Measurements from ENCODE around the gene RMND1.

RMND1 gene

DNA sequence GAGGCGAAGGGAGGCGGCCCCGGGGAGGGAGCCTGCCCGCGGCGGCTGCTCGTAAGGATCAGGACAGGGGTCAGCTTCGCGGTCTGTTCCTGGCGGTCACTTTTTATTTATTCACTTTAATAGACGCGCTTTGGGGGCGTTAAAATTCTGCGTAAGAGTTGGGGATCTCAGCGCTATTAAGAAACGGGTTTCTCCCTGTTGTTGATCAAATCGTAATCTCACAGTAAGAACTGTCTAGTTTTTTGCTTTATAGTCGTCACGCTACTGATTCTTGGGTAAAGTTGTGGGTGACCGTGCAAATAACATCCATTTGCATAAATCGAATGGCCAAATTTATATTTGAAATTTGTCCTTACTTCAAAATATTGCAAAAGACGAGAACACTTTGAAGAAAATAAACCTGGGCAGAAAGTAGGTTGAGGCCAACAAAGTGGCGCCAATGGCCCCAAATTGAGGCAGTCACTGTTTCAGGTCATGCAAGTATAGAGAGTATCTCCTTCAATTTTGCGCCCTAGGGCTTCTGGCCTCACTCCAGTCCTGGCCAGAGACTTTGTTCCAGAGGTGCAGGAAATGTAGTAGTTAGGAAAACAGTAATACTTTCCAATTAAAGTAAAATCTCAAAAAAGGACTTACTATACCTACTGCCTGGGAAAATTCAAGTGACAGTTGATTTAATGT is 963 bp upstream of the RMND1 start:
- peak overlapping the region; percentile 89 for H3K4me3 ChIP-seq (ENCODE audit: low read depth, low read length)

DNA sequence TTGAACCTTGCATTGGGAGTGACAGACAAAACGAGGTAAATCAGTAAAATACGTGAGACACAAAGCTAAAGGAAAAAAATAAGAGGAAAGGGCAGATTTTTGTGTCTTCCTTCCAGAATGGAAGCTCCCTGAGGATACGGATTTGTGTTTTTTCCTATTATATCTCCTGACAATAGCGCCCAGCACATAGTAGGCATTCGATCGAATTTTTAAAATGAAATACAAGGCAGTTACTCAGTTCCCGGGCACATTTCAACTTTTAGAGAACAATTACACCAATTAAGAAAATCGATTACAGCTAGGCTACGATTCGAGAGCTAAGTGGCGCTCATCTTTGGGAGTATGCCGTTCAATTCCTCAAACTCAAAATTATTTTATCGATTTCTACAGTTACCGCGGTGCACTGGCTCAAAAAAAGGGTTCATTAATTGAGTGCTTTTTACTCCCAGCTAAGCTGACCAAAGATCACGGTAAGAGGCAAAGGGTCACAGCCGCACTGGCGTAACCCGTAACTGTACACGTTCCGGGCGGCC is 443 bp downstream of the RMND1 start:
- H3K4me3 ChIP-seq (ENCODE audit: low read depth, low read length) = peak overlapping the region; percentile 89

DNA sequence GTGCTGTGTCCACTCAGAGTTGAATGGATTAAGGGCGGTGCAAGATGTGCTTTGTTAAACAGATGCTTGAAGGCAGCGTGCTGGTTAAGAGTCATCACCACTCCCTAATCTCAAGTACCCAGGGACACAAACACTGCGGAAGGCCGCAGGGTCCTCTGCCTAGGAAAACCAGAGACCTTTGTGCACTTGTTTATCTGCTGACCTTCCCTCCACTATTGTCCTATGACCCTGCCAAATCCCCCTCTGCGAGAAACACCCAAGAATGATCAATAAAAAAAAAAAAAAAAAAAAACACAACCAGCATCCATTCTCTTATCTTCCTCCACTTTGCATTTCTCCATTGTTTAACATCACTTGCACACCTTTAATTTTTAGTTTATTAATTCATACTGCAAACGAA is 998 bp downstream of the RMND1 start:
- peak overlapping the region; percentile 89 for H3K4me3 ChIP-seq (ENCODE audit: low read depth, low read length)

DNA sequence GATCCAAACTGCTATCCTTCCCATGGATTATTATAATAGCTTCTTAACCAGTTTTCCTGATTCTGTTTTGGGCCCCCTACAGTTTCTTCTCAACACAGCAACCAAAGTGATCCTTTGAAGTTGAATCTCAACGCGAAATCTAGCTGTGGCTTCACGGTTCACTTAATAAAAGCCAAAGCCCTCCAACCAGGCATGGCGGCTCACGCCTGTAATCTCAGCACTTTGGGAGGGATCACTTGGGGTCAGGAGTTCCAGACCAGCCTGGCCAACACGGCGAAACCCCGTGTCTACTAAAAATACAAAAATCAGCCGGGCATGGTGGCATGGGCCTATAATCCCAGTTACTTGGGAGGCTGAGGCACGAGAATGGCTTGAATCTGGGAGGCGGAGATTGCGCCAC is 3.3 kb downstream of the RMND1 start:
- no peak overlapping the region for H3K4me3 ChIP-seq (ENCODE audit: low read depth, low read length)

DNA sequence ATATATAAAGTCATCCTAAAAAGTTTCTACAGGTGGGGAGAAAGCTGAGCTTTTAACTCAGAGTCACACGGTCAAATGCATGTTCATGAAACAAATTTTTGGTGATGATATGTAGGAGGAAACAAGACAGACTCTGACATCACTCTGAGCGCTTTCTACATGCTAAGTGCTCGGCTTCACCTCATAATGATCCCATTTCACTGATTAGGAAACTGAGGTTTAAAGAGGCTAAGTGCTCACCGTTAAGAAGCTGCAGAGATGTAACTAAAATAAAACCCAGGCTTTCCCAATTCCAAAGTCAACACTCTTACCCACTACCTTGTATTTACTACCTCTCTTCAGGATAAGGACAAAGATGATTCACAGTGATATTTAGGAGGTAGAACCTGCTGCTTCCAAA is 4.7 kb downstream of the RMND1 start:
- H3K4me3 ChIP-seq (ENCODE audit: low read depth, low read length) = no peak overlapping the region

DNA sequence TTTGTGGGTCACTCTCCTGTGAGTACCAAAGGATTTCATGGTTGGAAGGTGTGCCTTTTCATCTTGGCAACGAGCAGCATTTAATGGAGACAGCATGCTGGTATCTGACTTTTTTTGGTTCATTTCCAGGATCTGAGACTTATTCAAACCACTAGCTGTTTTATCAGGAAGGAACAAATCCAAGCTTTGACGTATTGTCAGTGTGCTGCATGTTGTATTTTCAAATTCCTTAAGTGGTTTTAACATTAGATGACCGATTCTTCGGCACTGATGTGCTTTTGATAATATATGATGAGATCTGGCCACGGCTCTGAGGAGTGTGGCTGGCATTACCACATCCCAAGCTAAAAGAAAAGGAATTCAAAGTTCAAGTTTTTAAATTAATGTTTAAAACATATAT is 6.4 kb downstream of the RMND1 start:
- H3K4me3 ChIP-seq (ENCODE audit: low read depth, low read length) = no peak overlapping the region

DNA sequence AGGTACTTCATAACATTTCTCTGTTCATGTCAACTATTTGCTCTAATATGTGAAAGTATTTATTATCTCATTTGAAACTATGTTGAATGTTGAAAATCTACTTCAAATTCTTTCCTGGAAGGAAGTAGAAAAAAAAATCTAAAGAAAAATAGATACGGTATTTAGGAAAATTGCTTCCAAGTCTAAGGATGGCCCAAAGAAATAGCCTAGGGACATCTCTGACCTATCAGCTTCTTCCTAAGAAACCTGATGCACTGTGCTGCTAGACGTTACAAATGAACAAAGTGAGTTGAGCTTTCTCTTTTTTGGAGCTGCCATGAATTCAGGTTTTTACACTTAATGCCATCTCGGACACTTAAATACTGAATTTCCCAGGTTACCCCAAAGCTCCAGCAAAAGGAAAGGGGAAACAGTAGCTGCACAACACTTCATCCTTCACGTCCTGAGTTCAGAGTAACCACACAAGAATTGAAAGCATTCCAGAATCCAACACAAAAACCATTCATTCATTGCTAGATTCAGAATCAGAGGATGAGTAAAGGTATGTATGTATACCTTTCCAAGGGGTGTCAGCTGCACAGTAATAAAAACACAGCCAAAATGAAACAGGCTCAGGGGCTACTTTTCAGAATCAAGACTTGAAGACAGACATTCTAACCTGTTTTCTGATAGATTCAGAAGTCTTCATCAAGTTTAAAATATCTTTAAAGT is 7.9 kb downstream of the RMND1 start:
- no peak overlapping the region for H3K4me3 ChIP-seq (ENCODE audit: low read depth, low read length)

DNA sequence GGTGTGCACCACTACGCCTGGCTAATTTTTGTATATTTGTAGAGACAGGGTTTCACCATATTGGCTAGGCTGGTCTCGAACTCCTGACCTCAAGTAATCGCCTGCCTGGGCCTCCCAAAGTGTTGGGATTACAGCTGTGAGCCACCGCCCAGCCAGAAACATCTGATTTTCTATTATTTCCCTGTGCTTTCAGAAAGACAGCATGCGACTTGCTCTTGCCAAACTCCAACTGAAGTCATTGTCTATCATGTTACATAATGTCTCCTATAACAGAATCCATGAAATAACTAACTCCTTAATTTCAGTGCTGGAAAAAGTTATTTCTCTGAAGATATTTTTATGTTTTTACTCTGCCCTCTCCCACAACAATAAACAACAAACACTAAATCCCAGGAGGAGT is 8.5 kb downstream of the RMND1 start:
- no peak overlapping the region for H3K4me3 ChIP-seq (ENCODE audit: low read depth, low read length)

DNA sequence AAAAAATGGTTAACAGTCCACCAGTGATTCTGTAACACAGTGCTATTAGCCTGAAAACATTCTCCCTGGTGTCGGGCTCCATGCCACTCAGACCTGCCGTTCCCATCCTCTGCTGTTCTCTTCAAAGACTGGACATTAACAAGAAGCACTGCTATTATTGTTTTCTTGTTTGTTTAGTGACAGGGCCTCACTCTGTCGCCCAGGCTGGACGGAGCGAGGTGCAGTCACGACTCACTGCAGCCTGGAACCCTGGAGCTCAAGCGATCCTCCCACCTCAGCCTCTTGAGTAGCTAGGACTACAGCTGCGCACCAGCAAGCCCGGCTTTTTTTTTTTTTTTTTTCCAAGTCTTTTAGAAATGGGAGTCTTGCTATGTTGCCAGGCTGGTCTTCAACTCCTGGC is 9.6 kb downstream of the RMND1 start:
- H3K4me3 ChIP-seq (ENCODE audit: low read depth, low read length) = no peak overlapping the region

DNA sequence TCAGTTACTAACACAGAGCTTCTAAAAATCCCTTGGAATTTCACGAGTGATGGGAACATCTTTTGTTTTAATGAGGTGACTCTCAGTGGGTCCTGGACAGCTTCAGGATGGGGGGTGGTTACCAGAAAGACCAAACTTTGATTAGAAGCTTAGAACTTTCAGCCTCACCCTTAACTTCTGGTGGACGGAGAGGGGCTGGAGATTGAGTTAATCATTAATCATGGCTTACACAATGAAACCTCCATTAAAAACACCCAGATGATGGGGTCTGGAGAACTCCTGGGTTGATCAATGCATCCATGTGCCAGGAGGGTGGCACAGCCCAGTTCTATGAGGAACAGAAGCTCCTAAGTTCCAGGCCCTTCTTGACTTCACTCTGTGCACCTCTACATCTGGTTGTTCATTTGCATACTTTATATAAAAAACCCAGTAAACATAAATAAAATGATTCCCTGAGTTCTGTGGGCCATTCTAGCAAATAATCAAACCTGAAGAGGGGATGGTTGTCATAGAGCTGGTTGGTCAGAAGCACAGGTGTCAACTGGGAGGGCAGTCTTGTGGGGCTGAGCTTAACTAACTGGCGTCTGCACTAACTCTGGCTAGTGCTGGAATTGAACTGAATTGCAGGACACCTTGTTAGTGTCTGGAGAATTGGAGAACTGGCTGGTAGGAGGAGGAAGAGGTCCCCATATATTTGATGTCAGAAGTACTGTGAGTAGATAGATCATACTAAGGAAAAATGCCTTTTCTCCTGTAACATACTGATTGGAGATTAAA is 10.3 kb downstream of the RMND1 start:
- H3K4me3 ChIP-seq (ENCODE audit: low read depth, low read length) = no peak overlapping the region

DNA sequence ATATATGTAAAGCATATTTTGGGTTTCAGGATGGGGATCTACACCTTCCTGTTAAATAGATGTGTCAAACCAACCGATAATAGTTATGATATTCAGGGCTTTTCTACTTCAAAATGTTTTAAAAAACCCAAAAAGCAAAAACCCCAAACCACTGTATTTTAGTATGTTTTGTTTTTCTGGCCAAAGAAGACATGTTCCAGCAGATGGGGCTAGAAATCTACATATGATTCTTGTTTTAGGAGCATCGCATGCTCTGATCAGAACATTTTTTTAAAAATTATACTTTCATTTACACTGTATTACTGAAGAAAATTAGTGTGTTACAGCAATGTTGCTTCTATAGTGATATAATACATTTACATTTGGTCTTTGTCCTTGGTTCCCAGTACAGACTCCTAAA is 11.0 kb downstream of the RMND1 start:
- H3K4me3 ChIP-seq (ENCODE audit: low read depth, low read length) = no peak overlapping the region

DNA sequence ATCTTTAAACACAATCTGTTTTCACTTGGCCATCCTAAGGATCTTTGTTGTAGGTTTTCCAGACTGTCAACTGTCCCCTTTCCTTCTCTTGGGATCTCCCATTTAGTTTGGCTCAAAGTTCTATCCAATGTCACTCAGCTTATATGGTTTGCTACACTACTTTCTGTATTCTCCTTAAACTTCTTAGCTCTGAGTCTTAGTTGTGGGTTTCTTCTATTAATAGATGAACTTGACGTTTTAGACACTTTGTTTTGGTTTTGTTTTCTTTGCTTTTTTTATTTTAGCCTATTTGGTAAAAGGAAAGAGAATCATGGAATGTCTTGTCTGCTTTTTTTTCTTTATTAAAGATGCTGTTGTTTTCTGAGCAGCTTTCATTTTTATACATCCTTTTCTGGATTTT is 11.4 kb downstream of the RMND1 start:
- H3K4me3 ChIP-seq (ENCODE audit: low read depth, low read length) = no peak overlapping the region

DNA sequence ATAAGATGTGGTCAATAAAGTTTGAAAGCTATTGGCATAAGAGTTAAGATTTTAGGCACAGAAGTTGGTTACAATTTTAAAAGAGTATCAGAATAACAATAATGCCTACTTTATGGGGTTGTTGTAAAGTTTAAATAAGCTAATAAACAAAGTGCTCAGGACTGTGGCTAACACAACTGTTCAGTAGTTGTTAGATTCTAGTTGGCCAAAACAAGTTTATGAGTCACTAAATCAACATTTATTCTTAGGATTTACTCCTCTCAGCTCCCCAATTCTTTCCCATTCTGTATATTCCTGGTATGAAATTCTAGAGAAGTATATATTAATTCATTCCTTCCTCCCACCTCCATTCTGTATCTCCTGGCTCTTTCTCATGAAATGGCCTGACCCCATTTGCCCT is 14.5 kb downstream of the RMND1 start:
- H3K4me3 ChIP-seq (ENCODE audit: low read depth, low read length) = no peak overlapping the region

DNA sequence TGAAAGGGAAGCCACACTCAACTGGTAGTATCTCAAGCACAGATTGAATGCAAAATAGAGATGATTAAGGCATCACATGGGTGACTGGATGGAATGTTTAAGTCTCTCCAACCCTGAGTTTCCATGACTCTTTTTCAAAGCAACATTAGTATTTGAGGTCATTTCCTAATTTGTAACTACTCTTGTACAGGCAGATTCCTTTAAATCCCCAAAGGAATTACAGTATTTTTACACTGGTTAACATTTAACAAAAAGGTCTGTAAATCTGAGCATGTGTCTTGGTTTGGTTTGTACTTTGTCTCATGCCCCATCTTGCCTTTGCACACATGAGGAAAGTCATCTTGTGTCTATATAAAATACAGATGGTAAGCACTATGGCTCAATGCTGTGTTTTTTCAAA is 15.1 kb downstream of the RMND1 start:
- H3K4me3 ChIP-seq (ENCODE audit: low read depth, low read length) = no peak overlapping the region

DNA sequence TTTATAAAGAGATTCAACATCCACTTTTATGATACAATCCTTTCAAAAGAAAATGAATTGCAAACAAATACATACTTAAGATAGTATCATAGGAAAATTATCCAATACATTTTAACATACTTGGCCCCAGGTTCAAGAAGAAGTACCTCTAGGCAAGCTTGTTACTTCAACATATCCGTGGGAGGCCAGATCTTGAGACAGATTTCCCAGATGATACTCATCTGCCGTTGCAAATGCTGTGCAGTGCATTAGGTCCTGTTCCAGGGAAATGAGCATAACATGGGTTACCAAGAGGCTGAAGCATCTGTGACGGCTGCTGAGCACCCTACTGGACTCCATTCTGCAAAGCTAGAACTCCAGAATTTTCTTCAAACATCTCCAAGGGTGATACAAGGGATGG is 15.6 kb downstream of the RMND1 start:
- no peak overlapping the region for H3K4me3 ChIP-seq (ENCODE audit: low read depth, low read length)

DNA sequence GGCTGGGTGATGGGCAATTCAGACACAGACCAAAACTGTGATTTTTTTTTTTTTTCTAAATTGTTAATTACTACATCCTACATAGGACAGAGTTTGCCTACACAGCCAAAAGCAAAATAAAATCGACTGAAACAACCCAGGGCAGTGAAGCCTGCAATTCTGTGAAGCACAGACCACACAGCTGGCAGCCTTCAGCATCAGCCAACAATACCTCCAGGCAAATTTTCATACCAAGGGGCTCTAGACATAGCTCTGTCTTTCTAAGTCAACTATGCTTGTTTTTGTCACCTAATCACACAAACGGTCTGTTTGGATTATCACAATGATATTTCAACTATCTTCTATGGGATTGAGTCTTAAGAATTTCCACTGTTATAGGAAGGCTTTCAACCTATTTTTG is 17.6 kb downstream of the RMND1 start:
- no peak overlapping the region for H3K4me3 ChIP-seq (ENCODE audit: low read depth, low read length)

DNA sequence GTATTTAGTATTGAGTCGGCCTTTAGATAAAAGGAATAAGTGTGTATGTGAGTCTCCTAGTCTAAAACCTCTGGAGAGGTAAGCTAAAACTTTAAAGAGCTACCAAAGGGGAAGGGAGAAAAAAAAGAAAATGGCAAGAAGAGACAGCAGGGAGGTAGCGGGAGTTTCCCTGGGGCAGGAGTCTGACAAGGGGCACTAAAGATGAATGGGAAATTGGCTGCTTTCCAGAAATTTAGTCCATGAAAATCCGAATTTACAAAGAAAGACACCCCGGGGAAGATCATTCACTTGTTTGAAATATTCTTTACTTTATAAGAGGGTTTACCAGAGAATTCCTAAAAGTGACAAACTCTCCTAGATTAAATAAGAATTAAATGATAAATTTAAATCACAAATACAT is 19.3 kb downstream of the RMND1 start:
- no peak overlapping the region for H3K4me3 ChIP-seq (ENCODE audit: low read depth, low read length)

DNA sequence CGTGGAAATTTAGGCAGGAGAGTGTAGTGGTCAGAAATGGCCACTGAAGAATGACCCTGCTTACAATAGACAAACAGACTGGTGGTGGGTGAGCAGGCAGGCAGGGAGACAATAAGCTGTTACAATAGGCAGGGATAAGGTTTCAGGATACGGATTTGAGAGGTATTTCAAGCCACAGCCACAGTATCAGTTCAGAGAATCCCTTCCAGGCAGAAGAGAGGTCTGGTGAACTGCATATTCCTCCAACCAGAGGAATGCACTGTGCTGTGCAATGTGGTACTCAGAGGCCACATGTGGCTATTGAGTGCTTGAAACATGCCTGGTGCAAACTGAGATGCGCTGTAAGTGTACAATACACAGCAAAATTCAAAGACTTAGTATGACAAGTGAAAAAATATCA is 20.6 kb downstream of the RMND1 start:
- H3K4me3 ChIP-seq (ENCODE audit: low read depth, low read length) = no peak overlapping the region

DNA sequence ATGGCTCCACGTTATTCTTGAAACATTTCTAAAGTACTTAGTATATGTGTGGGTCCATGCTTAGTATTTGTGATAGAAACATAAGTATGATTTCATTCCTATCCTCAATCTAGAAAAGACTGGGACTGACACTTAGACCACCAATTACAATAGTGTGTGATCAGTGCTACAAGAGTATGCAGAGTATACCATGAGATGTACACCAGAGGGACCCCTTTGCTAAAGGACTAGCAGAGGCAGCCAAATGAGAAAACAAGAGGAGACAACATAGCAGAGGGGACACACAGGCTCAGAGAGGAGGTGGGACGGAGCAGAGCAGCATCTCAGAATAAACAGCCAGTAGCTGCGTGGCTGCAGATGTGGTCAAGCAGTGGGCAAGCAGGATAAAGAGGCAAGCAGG is 21.0 kb downstream of the RMND1 start:
- no peak overlapping the region for H3K4me3 ChIP-seq (ENCODE audit: low read depth, low read length)

DNA sequence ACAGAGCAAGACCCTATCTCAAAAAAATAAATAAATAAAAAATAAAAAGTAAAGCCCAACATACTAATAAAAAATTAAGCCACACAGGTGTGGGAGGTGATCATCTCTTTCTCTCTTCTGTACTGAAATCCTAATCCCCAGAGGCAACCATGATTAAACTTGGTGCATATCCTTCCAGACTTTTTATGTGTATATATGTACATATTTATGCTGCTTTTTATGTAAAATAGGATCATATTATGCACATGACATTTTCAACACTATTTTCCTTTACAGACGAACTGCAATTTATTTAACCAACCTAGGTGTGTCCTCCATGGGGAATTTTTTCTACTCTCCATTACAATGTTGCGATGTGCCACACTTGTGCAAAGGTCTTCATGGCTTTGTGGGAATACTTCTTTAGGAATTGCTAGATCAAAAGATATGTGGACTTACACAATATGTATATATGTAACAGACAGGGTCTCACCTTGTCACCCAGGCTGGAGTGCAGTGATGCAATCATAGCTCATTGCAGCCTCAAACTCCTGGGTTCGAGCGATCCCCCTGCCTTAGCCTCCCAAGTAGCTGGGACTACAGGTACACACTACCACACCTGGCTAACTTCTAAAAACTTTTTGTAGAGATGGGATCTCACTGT is 23.7 kb downstream of the RMND1 start:
- no peak overlapping the region for H3K4me3 ChIP-seq (ENCODE audit: low read depth, low read length)

DNA sequence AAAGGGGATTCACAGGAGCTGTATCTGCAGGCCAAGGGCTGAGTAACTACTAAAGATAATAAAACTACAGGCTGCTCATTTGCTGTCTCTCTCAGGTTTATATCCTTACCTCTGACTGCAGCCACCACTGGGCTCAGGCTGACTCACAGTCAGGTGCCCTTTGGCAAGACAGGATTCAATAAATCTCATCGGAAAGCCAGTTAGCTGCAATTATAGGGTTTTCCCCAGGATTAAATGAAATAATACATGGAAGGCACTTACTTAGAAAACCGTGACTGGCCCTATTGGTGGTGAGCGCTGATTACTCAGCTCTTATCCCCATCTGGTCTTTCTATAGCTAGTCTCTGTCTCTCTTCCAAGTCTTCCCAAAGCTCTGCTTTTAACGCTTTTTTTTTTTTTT is 26.4 kb downstream of the RMND1 start:
- no peak overlapping the region for H3K4me3 ChIP-seq (ENCODE audit: low read depth, low read length)
